GM21447 (cell line): ENCODE results near the gene RBM15B.
"Not testable (repeated sequence)": the region's sequence is repeated elsewhere in the genome, so short reads cannot be mapped to it uniquely, and the experiment has no call there.

Experiments
- ATAC-seq: cut with Tn5 transposase; IDR thresholded peaks from one replicate; pipeline ENCODE4 v1.9.1; 2021; ENCODE audit not compliant: unreplicated experiment

RBM15B gene

DNA sequence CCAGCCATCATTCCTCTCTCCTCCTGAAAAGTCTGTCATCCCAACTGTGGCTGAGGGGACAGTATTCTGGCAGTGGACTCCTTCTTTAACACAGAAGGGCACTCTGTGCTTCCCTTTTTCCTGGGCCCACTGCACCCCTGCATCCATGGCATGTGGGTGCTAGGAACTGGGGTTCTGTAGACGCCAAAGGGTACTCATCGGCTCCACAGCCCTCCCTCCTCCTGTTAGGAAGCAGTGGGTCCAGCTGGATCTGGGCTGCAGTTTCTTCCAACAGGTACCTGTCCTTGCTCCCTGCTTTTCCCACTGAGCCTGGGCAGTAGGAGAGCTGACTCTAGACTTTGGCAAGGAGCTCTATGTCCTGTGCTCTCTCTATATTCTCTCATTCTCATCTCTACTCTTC, 12.4 kb upstream of the RBM15B start:
- ATAC-seq = no peak

DNA sequence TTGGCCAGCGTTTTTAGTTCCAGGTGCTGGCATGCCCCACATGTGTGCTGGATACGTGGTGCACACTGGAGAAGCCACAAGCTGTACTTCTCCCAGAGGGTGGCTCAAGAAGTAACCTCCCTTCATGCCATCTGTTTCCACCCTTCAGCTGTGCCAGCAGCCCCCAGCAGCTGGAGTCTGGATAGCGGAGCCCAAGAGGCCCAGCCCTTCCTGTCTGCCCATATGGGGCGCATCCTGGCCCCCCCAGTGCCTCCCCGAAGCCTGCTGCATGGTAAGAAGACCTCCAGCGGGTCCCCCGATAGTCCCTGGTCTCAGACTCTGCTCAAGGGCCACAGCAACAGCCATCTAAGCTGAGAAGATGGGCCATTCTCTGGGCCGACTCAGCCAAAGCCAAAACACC, 11.8 kb upstream of the RBM15B start:
- no peak for ATAC-seq

DNA sequence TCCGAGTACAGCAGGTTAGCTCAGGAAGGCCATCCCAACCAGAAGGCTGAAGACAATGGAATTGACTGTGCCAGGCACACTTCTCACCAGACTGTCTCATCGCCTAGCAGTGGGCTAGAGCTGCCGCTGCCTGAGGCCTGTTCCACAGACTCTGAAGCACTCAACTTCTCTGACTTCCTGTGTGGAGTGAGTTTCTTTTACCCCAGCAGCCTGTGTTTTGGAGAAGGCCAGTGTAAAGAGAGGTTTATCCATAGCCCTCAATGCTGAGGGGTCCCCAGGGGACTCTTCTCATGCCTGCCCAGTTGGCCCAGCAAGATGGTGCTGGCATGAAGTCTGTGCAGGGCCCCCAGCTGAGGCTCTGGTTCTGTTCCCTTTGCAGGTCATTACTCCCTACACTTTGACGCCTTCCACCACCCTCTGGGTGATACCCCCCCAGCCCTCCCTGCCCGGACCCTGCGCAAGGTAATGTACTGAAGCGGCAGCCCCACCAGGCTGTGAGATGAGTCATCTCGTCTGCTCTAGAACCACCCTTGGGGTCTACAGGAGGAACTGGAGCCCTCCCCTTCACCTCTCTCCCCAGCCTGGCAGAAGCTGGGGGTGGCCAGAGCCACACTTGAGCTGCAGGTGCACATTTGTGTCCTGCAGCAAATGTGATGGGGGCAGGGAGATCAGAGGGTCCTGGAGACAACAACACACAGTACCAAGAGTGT, 11.2 kb upstream of the RBM15B start:
- ATAC-seq = no peak

DNA sequence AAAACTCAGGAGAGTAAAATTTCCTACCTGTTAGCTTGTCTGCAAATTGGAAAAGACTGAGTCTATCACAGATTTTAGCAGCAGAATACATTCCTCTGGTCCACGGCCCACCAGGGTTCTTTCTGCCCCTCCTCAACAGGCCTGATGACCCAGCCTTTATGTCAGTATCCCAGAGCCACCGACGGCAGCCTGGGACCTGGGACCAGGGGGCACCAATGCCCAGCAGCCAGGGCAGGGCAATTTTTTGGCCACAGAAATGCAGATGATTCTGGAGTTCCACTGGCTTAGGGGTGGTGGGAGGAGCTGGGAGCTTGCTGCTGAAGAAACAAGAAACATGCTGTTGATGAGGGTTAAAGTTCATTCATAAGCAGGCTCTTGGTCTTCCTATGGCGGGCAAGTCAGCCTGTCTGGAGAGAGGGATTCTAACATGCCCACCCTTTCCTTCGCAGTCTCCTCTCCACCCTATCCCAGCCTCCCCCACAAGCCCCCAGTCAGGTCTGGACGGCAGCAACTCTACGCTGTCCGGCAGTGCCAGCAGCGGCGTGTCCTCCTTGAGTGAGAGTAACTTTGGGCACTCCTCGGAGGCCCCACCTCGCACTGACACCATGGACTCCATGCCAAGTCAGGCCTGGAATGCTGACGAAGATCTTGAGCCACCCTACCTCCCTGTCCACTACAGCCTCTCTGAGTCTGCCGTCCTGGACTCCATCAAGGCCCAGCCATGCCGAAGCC, 10.3 kb upstream of the RBM15B start:
- no peak for ATAC-seq

DNA sequence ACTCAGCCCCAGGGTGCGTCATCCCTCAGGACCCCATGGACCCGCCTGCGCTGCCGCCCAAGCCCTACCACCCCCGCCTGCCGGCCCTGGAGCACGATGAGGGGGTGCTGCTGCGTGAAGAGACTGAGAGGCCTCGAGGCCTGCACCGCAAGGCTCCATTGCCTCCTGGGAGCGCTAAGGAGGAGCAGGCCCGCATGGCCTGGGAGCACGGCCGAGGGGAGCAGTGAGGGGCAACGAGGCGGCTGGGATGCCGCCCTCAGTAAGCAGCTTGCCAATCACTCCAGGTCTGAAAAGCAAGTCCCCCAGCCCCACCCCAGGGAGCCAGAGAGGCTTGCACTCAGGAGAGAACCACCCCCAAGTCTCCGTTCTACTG, 9.8 kb upstream of the RBM15B start:
- no peak for ATAC-seq

DNA sequence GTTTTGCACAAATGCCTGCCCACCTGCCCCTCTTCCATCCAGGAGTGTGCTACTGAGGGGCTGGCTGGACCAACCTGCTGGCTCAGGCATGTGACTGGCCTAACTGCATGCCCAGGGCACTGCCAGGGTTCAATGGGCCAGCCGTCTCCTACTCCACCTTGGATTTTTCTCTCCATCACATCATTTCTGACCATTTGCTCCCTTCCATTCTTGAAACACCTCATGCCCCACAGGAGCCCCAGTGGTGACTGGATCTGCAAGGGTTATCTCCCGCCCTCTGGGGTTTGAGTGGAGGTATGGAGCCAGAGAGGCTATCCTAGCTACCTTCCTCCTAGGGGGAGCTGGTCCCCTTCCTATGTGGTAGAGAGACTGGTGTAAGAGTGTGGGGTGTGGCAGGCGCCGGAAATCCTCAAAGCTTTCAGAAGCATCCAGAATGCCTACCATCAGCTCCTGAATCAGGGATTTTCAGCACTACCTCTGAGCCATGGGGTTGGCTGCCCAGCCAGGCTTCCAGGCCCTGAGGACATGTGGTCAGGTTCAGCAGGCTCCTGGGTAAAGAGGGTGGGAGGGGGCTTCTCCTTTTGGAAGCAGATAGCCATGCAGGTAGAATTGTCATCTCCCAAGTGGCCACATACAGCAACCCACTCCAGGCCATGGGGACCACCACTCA, 8.9 kb upstream of the RBM15B start:
- ATAC-seq = no peak

DNA sequence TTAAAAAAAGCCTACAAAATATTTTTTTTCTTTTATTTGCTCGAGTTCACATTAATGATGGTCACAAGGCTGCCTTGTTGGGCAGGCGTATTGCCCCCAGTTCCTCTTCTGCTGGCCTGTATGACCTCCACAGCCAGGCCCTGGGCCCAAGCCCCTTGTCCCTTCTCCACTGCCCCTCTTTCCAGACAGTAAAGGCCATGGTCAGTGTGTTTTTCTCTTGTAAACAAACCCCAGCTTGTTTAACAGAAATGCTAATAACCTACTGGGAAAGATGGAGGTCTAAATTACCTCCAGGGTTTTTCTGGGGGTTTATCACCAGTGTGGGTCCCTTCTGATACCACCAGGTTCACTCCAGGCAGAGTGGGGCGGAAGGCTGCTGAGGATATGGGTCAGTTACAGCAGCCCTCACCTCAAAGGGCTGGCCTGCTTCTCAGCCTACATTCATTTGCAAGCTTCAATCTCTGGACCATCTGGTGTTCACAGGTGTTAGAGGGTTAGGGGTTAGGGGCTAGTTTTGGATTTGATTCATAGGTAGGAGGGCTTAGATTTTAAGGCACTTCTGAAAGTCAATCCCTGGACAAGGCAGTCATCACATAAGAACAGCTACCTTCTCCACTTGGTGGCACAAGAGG, 8.0 kb upstream of the RBM15B start:
- ATAC-seq = no peak

DNA sequence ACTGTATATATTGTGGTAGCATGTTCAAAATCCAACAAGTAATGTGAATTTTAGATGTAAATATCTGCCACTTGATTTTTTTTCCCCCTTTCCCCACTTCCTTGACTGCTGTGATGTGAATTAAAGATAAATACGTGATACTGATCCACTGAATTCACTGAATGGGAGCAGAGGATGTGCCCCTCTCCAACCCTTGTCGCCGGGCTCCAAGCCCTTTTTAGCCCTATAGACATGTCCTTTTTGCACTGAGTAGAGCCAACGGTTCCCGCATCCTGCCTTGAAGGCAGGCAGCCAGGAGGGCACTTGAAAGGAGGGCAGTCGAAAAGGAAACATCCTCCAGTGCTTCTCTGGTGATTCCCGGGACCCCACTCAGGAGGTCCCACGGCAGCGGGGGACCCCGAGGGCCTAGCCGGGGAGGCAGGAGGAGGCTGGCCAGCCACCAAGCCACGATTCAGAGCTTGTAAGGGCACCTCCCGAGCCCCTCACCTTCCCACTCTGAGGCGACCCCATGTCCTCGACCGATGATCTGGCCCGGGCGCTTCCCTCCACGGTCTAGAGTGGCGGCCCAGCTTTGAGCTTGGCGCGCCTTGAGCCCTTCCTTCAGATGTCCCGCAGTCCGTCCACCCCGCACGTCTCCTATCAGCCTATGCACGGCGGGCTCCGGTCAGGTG, 6.9 kb upstream of the RBM15B start:
- ATAC-seq = peak; percentile 21

DNA sequence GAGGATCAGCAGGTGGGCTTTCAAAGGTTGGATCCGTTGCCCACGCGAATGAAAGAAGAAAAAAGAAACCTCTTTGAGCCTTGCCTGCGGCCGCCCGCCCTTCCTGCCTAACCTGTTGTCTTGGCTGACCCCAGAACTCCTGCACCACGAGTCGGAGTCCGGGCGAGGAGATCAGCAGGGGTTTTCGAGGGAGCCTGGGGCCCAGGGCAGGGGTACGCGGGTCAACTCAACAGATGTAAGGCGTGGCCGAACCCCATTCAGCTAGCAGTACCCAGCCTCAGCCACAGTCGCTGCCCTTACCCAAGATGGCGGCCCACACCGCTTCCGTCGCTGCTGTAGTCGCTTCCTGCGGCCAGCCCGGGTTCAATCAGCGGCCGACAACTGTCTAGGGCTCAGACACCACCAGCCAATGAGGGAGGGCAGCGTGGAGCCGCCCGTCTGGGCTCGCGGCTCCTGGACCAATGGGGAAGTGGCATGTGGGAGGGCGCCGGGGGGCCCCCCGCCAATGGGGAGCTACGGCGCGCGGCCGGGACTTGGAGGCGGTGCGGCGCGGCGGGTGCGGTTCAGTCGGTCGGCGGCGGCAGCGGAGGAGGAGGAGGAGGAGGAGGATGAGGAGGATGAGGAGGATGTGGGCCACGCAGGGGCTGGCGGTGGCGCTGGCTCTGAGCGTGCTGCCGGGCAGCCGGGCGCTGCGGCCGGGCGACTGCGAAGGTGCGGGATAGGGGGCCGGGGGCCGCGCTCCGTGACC, 6.2 kb upstream of the RBM15B start, which contains the start of gene MANF:
Gene MANF, plus strand, starts transcription at position 566 of the 748 bp plus-strand sequence. Its CDS starts 52 bp downstream, at position 618.
- ATAC-seq = peak; percentile 92

DNA sequence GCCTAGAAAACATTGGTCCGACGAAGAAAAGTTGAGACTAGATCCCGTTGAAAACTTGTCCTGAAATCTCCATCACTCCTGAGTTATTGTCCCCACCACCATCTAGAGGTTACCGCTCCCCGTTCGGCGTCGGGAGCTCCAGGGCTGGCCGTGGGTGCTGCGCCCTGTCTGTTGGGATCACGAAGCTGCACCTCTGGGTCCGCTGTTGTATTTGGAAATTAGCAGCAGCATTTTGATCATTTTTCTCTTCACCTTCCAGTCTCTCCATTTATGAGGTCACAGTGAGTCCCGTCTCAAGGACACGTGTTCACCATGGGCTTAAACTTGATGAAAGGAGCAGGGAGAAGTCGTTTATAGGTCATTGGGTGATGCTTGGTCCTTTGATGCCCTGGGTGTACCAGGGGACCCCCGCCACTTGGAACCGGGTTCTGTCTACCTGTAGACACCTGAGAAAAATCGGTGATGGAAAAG, 5.4 kb upstream of the RBM15B start:
- no peak for ATAC-seq

DNA sequence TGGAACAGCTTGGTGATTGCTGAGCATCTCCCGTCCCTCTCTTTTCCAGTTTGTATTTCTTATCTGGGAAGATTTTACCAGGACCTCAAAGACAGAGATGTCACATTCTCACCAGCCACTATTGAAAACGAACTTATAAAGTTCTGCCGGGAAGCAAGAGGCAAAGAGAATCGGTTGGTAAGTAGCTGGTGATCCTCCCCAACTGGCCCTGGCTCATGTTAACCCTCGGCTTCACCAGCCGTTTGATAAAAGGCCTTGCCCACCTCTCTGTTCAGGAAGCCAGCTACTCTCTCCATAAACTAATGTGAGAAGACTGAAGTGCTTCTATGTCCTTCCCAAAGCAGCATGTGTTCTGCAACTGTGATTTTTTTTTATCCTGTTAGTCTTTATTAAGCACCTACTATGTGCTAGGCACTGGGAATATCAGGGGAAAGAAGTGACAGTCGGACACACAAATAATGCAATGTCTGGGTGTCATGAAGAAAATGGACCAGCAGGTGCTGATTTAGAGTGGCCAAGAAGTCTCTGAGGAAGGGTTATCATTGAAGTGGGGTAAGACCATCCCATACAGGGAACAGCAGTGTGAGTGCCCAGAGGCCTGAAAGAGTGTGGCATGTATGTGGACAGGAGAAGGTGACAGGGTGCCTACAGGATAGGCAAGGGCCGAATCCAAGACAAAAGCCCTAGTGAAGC, 4.8 kb upstream of the RBM15B start:
- no peak for ATAC-seq

DNA sequence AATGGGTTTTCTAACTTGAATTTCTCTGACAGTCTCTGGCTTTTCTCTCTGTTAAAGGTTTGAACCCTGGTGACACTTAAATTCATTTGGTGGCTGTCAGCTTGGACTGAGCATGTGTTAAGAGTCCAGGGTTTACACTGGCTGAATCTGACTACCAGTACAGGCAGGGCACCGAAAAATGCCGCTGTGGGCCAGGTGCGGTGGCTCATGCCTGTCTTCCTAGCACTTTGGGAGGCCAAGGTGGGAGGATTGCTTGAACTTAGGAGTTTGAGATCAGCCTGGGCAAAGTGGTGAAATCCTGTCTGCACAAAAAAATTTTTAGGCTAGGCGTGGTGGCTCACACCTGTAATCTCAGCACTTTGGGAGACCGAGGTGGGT, 4.2 kb upstream of the RBM15B start:
- no peak for ATAC-seq

DNA sequence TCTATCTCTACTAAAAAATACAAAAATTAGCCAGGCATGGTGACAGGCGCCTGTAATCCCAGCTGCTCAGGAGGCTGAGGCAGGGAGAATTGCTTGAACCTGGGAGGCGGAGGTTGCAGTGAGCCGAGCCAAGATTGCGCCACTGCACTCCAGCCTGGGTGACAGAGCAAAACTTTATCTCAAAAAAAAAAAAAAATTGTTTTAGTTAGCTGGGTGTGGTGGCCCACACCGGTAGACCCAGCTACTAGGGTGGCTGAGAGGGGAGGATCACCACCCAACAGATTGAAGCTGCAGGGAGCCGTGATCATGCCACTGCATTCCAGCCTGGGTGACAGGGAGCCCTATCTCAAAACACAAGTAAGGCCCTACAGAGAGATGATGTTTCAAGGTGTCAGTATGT, 3.8 kb upstream of the RBM15B start:
- ATAC-seq = not testable (repeated sequence)

DNA sequence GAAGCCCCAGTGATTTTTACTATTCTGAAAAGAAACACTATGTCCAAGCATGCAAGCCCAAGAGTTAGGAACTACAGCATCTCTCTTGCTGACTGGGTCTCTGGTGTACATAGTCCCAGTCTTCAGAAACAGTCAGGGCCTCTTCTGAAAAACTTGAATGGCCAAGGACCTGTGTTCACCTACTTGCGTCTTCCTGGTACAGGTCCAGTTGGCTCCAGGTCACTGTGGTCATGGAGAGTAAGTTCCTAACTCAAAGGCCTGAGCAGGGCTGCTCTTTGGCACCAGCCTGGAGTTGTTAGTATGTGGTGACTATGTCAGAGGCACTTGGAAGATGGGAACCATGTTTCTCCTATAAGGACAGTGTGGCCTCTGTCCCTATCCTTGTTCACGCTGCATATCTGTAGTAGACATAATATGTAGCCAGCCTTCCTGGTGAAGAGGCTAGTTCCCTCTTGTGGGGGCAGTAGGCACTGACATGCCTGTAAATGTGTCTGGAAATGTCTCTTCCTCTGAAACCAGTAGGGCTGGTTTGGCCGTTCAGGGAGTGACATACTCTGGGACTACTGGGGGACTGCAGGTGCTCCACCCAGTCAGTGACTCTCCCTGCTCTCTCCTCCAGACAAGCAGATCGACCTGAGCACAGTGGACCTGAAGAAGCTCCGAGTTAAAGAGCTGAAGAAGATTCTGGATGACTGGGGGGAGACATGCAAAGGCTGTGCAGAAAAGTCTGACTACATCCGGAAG, 2.6 kb upstream of the RBM15B start:
- no peak for ATAC-seq

DNA sequence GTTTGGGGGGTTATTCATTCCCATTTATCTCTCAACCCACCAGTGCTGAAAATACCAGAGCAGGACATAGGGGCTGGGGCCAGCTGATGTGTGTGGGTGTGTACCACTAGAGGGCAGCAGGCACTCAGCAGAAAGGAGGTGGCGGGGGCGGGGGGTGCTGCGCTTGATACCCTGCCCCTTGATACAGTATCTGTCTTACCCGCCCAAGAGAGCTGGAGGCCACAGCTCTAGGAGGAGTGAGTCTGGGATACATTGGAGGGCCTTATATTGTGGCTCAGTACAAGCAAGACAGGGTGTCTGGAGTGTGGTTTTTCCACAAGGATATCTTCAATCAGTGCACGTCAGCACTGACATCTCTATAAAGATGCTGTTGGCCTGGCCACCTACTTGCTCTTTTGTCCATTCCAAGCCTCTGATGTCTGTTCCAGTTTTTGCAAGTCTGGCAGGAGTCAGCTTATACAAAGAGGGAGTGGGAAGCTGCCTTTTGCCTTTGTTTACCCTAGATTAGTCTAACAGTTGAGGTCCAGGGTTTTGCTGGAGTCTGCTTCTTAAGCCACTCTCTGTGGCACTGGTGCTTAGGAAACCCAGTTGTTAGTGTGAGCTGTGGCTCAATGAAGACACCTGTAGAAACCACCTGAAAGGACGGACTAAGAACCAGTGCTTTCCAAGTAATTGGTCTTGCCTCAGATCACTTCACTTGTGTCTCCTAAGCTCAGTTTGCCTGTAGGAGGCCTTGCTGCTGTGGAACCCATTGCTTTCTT, 1.5 kb upstream of the RBM15B start:
- no peak for ATAC-seq

DNA sequence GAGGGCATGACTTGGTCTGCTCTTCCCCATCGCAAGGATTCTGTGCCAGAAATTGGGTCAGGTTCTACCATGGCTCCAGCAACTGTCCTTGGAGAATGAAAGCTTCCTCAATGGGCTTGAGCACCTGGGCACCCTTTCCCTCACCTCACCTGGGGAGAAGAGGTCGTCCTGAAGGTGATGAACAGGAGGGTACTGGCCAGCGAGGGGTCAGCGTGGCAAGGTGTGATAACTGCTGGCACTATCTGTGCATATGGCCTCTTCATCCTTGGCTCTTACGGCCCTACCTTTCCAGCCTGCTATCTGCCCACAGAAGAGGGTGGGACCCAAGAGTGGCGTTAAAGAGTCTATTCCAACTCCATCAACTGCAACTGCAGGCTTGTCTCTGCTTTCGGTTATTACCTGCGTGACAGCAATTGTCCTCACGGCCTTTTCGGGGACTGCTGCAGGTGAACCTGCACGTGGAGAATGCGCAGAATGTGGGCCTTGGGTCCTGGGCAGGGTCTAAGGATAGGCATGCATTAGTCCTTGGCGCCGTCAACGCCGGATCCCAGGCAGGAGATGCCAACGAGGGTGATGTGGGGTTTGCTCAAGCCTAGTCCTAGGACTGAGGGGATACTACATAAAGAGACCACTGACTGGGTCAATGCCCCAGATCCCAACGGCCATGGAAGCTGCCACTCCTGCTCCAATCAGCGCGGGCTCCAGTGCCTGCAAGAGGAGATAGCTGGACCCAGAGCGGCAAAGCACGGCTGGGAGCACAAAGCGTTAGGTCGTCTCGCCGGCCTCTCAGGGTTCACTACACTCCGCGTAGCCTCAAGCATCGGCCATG, 625 bp upstream of the RBM15B start:
- ATAC-seq = no peak

DNA sequence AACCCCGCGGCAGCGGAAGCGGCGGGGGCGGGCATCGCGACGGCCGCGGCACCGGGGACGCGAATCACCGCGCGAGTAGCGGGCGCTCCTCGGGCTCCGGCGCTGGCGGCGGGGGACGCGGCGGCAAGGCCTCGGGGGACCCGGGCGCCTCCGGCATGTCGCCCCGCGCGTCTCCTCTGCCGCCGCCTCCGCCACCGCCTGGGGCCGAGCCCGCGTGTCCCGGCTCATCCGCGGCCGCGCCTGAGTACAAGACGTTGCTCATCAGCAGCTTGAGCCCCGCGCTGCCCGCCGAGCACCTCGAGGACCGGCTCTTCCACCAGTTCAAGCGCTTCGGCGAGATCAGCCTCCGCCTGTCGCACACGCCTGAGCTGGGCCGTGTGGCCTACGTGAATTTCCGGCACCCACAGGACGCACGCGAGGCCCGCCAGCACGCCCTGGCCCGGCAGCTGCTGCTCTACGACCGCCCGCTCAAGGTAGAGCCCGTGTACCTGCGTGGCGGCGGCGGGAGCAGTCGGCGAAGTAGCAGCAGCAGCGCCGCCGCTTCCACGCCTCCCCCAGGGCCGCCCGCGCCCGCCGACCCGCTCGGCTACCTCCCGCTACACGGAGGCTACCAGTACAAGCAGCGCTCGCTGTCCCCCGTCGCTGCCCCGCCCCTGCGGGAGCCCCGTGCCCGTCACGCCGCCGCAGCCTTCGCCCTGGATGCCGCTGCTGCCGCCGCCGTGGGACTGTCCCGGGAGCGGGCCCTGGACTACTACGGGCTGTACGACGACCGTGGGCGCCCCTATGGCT, 675 bp downstream of the RBM15B start:
- peak; percentile 9 for ATAC-seq
